NB4 (cell line): ENCODE results near the gene GGT5.

Source experiments
- CTCF ChIP-seq: IDR thresholded peaks from one replicate; pipeline ENCODE4 v1.5.1; 2012; ENCODE audit warnings: low read depth, low read length
- MAX ChIP-seq: IDR thresholded peaks from 2 replicates; pipeline ENCODE4 v1.6.1; 2011; ENCODE audit warnings: low read depth, low read length
- MYC ChIP-seq: IDR thresholded peaks from 2 replicates; pipeline ENCODE4 v1.6.1; 2011; ENCODE audit warnings: low read depth, low read length
- POLR2A ChIP-seq: IDR thresholded peaks from 2 replicates; pipeline ENCODE4 v1.6.1; 2011; ENCODE audit warnings: mild to moderate bottlenecking; ENCODE audit not compliant: insufficient read length; ENCODE audit errors: extremely low read depth

- TF ChIP-seq CTCF (no peak), MAX (no peak), MYC (no peak), POLR2A (no peak)
Measured at GRCh38 chr22:24177456-24177855, 67.4 kb downstream of the GGT5 start.
